Measurements from ENCODE around the gene KCNT1. TPM values are rescaled to one million over a fixed set of nuclear protein-coding genes. Genes with fewer than 3 reads are reported as not detected.

KCNT1 gene
- polyA plus RNA-seq, 1 donor (not counting 4 experiments of a cell fraction or from before 2014, with no cell fraction given) = not detected

GRCh38 chr9:135694414-135694813 lies 7.6 kb upstream of the KCNT1 start:
- no peak for FAIRE-seq
- Histone ChIP-seq H3K27ac (ENCODE audit: control insufficient read depth, insufficient read depth, low read length) (no peak overlapping the region), H2AFZ (ENCODE audit: control insufficient read depth, low read length) (no peak overlapping the region), H4K20me1 (ENCODE audit: control insufficient read depth, extremely low read depth, insufficient read depth, low read length) (no peaks in the 10 kb centered on the region), H3K36me3 (ENCODE audit: control insufficient read depth in 2 of 2, extremely low read depth in 1 of 2, insufficient read depth in 2 of 2, low read length in 2 of 2) (no peaks in the 10 kb centered on the region), H3K79me2 (ENCODE audit: control insufficient read depth, insufficient read depth, low read length) (no peaks in the 10 kb centered on the region), H3K9me1 (ENCODE audit: control insufficient read depth, extremely low read depth, insufficient read depth, low read length) (no peaks in the 10 kb centered on the region), H3K4me3 (ENCODE audit: control insufficient read depth in 2 of 3, extremely low read depth in 1 of 3, insufficient read depth in 2 of 3, low read depth in 1 of 3, low read length in 3 of 3) (no peak overlapping the region), H3K9ac (ENCODE audit: control insufficient read depth, extremely low read depth, insufficient read depth, low read length) (no peak overlapping the region), H3K27me3 (ENCODE audit: control insufficient read depth, extremely low read depth, insufficient read depth, low read length) (peaks cover 13% of the 10 kb centered on the region), H3K9me3 (ENCODE audit: control insufficient read depth, low read depth, low read length) (peaks cover 1% of the 10 kb centered on the region), H3K4me1 (ENCODE audit: control insufficient read depth, extremely low read depth, insufficient read depth, low read length) (no peaks in the 10 kb centered on the region), H3K4me2 (ENCODE audit: control insufficient read depth, extremely low read depth, insufficient read depth, low read depth, low read length) (no peak overlapping the region)
- TF ChIP-seq EZH2 (IDR thresholded peaks at IDR 0.05; ENCODE audit: low read length) (no peak), CTCF (optimal IDR thresholded peaks at IDR 0.05 in 1 of 3, IDR thresholded peaks at IDR 0.05 in 1 of 3, conservative IDR thresholded peaks at IDR 0.05 in 1 of 3; ENCODE audit: extremely low read depth in 1 of 3, insufficient read depth in 2 of 3, low read length in 3 of 3) (no peak)
- no peak for DNase-seq (ENCODE audit: low read depth, low spot score)
- dilution Hi-C loops (cut with MboI; ENCODE audit: extremely low pct_ligation_motif_present, low sequenced_read_pairs) = no loop called here

GRCh38 chr9:135695036-135695435 lies 6.9 kb upstream of the KCNT1 start:
- Histone ChIP-seq H3K9me1 (ENCODE audit: control insufficient read depth, extremely low read depth, insufficient read depth, low read length) (no peaks in the 10 kb centered on the region), H3K9me3 (ENCODE audit: control insufficient read depth, low read depth, low read length) (peaks cover 1% of the 10 kb centered on the region), H3K9ac (ENCODE audit: control insufficient read depth, extremely low read depth, insufficient read depth, low read length) (no peak overlapping the region), H3K4me3 (ENCODE audit: control insufficient read depth in 2 of 3, extremely low read depth in 1 of 3, insufficient read depth in 2 of 3, low read depth in 1 of 3, low read length in 3 of 3) (no peak overlapping the region), H4K20me1 (ENCODE audit: control insufficient read depth, extremely low read depth, insufficient read depth, low read length) (no peaks in the 10 kb centered on the region), H3K27ac (ENCODE audit: control insufficient read depth, insufficient read depth, low read length) (no peak overlapping the region), H3K36me3 (ENCODE audit: control insufficient read depth in 2 of 2, extremely low read depth in 1 of 2, insufficient read depth in 2 of 2, low read length in 2 of 2) (no peaks in the 10 kb centered on the region), H3K27me3 (ENCODE audit: control insufficient read depth, extremely low read depth, insufficient read depth, low read length) (peaks cover 16% of the 10 kb centered on the region), H3K4me1 (ENCODE audit: control insufficient read depth, extremely low read depth, insufficient read depth, low read length) (no peaks in the 10 kb centered on the region), H3K4me2 (ENCODE audit: control insufficient read depth, extremely low read depth, insufficient read depth, low read depth, low read length) (no peak overlapping the region), H2AFZ (ENCODE audit: control insufficient read depth, low read length) (no peak overlapping the region), H3K79me2 (ENCODE audit: control insufficient read depth, insufficient read depth, low read length) (no peaks in the 10 kb centered on the region)
- FAIRE-seq = no peak
- TF ChIP-seq EZH2 (IDR thresholded peaks at IDR 0.05; ENCODE audit: low read length) (no peak), CTCF (optimal IDR thresholded peaks at IDR 0.05 in 1 of 3, IDR thresholded peaks at IDR 0.05 in 1 of 3, conservative IDR thresholded peaks at IDR 0.05 in 1 of 3; ENCODE audit: extremely low read depth in 1 of 3, insufficient read depth in 2 of 3, low read length in 3 of 3) (no peak)
- DNase-seq (ENCODE audit: low read depth, low spot score) = no peak
- dilution Hi-C loops (cut with MboI; ENCODE audit: extremely low pct_ligation_motif_present, low sequenced_read_pairs) = no loop called here

All from keratinocyte (primary cell).